ENCODE measurements around the gene STXBP3. TPM values are rescaled to one million over a fixed set of nuclear protein-coding genes. Genes with fewer than 3 reads are reported as not detected.
A peak's percentile ranks its signal among the peaks of the same experiment; 100 is the strongest.

The STXBP3 gene
- total and polyA plus RNA-seq, 9 of the 15 experiments (the other 6 are each of a cell fraction or from before 2014, with no cell fraction given) = 32.5 to 52.5 (median 39.2) TPM

DNA sequence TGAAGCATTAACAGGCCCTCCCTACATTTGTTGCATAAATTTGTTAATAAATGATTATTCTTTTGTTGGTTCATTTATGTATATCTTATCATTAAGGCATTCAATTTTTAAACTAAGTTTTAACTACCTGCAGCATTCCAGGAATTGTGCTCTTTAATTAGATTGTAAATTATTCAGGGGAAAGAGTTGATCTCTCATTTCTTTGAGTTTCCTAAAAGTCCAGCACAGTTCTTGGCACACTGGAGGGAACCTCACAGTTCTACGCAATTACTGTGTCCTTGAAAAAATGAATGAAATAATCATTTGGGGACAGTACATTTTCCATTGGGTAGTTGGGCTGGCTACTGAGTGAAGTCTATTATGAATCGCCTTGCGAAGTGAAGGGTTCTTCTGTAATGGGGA is 493 bp upstream of the STXBP3 start (continued):
- TF ChIP-seq, protein P1, sequence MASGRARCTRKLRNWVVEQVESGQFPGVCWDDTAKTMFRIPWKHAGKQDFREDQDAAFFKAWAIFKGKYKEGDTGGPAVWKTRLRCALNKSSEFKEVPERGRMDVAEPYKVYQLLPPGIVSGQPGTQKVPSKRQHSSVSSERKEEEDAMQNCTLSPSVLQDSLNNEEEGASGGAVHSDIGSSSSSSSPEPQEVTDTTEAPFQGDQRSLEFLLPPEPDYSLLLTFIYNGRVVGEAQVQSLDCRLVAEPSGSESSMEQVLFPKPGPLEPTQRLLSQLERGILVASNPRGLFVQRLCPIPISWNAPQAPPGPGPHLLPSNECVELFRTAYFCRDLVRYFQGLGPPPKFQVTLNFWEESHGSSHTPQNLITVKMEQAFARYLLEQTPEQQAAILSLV (tag; IDR thresholded peaks at IDR 0.05) = no peak
- TF ChIP-seq ZNF134 (CRISPR knock-in tag; conservative IDR thresholded peaks at IDR 0.05) = 0 out of 2 replicates have a peak, but pooled peaks have one; percentile 33
- no peak; the same call in 1 of the 2 replicates for TF ChIP-seq ZNF212 (CRISPR knock-in tag; IDR thresholded peaks at IDR 0.05)
- TF ChIP-seq SNRNP70 (optimal IDR thresholded peaks at IDR 0.05; ENCODE audit: low read depth, low read length) = no peak
- TF ChIP-seq ZNF311 (CRISPR knock-in tag; IDR thresholded peaks at IDR 0.05) = 0 out of 2 replicates have a peak, but pooled peaks have one; percentile 77
- TF ChIP-seq, protein P2, sequence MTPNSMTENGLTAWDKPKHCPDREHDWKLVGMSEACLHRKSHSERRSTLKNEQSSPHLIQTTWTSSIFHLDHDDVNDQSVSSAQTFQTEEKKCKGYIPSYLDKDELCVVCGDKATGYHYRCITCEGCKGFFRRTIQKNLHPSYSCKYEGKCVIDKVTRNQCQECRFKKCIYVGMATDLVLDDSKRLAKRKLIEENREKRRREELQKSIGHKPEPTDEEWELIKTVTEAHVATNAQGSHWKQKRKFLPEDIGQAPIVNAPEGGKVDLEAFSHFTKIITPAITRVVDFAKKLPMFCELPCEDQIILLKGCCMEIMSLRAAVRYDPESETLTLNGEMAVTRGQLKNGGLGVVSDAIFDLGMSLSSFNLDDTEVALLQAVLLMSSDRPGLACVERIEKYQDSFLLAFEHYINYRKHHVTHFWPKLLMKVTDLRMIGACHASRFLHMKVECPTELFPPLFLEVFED (CRISPR knock-in tag; conservative IDR thresholded peaks at IDR 0.05) = peak; percentile 81; the same call in 1 of the 2 replicates
- TF ChIP-seq TRIM24 (IDR thresholded peaks at IDR 0.05) = 0 out of 4 replicates have a peak, but pooled peaks of 1 of the 2 experiments have one; percentile 10
- no peak for TF ChIP-seq ZNF584 (CRISPR knock-in tag; IDR thresholded peaks at IDR 0.05; ENCODE audit: low read depth)
